Measurements from ENCODE around the gene STMN1.

- TF ChIP-seq CTCF (conservative IDR thresholded peaks at IDR 0.05 in 1 of 2, IDR thresholded peaks at IDR 0.05 in 1 of 2; ENCODE audit: extremely low read depth in 1 of 2, insufficient read depth in 1 of 2, low read depth in 1 of 2, low read length in 2 of 2) (no peak), EZH2 (IDR thresholded peaks at IDR 0.05; ENCODE audit: borderline replicate concordance, low read length) (no peak)
These were observed 16.7 kb downstream of the STMN1 start for GRCh38 chr1:25889470-25889869.

Measured in mammary epithelial cell (primary cell).